ENCODE measurements around the gene GALNT18.

GALNT18 gene

DNA sequence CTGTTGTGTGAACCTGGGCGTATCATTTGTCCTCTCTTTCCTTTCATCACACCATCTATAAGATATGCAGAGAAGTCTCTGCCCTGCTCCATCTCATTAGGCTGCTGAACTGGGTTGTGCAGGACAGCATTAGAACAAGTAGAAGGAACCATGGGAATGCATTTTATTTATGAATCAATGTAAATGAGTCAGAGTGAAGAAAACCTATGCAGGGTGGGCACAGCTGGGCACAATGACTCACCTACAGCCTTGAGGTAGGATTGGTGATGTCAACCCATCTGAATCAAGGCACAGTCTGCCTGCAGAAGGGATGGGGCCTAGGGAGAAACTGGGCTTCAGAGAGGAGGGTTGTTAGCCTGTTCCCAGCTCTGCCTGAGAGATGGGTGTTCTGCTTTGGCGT, 392.2 kb downstream of the GALNT18 start:
- Histone ChIP-seq H3K9me3 (ENCODE audit: control extremely low read depth in 1 of 5, control insufficient read depth in 4 of 5, insufficient read depth in 2 of 5, low read depth in 1 of 5, low read length in 4 of 5) (peaks cover 0 to 6% (median 0%) of the 10 kb centered on the region in 5 experiments), H3K27me3 (replicated peaks in 2 of 5; ENCODE audit: control insufficient read depth in 4 of 5, insufficient read depth in 5 of 5, low read length in 4 of 5) (peaks cover 0 to 8% (median 0%) of the 10 kb centered on the region in 5 experiments), H3K4me3 (ENCODE audit: control insufficient read depth in 1 of 7, extremely low read depth in 1 of 7, insufficient read depth in 4 of 7, low read depth in 2 of 7, low read length in 6 of 7) (no peak overlapping the region), H3K4me1 (ENCODE audit: control extremely low read depth in 1 of 4, control insufficient read depth in 4 of 4, insufficient read depth in 4 of 4, low read length in 3 of 4) (no peaks in the 10 kb centered on the region), H3K27ac (ENCODE audit: insufficient read depth in 1 of 2, low read depth in 1 of 2, low read length in 2 of 2, poor library complexity in 1 of 2, severe bottlenecking in 2 of 2) (no peak overlapping the region), H3K36me3 (ENCODE audit: control insufficient read depth in 4 of 4, insufficient read depth in 4 of 4, low read length in 3 of 4) (no peaks in the 10 kb centered on the region)
- 100% methylated on average over 1 of the region's 2 CpGs for WGBS (ENCODE audit: insufficient coverage)
- CTCF ChIA-PET: interaction anchor here (1.8 kb wide), 1 partner anchor 10 kb away, joined by 4 read pairs; no protein-coding TSS in a partner anchor
- POLR2A ChIA-PET: no interaction called here
- DNase-seq: no peak

DNA sequence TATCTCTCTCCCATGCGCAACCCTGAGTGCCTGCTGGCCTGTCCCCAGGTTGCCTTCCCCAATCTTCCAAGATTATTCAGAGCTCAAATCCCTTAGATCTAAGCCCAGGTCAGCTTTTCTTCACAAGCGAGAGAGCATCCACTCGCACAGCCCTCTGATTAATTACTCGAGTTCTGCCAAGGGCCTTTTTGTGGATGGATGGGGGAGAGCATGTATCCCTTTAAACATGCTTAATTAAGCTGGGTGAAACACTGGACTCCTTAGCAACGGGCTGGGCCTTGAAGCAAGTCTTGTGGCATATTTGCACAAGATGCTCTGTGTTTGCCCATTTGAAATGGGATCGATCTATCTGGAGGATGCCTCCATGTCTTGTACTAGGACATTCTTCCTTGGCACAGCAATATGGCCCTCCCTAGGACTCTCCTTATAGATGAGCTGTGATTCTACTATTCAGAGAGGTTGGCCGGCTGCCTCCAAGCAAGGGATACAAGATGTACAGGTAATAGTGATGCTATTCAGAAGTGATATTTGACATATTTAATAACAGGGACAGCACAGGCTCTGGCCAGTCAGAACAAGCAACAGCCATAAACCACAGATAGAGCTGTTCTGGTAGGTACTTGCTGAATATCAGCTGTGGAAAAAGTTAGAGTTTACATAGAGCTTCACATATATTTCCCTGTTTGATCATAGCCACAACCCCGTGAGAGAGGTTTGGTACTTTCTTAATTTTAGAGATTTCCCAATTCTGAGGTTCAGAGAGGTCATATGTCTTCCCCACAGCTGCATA, 394.3 kb downstream of the GALNT18 start:
- CTCF ChIA-PET: interaction anchor here (1.2 to 1.8 kb wide), 2 partner anchors 9 to 40 kb away, joined by 3 to 4 read pairs; no protein-coding TSS in a partner anchor

More for the DNA sequence above, 394.3 kb downstream of the GALNT18 start:
- Histone ChIP-seq H3K4me3 (ENCODE audit: control insufficient read depth in 1 of 7, extremely low read depth in 1 of 7, insufficient read depth in 4 of 7, low read depth in 2 of 7, low read length in 6 of 7) (no peak overlapping the region), H3K9me3 (ENCODE audit: control extremely low read depth in 1 of 5, control insufficient read depth in 4 of 5, insufficient read depth in 2 of 5, low read depth in 1 of 5, low read length in 4 of 5) (peaks cover 0 to 6% (median 0%) of the 10 kb centered on the region in 5 experiments), H3K27ac (ENCODE audit: insufficient read depth in 1 of 2, low read depth in 1 of 2, low read length in 2 of 2, poor library complexity in 1 of 2, severe bottlenecking in 2 of 2) (no peak overlapping the region), H3K27me3 (replicated peaks in 2 of 5; ENCODE audit: control insufficient read depth in 4 of 5, insufficient read depth in 5 of 5, low read length in 4 of 5) (peaks cover 0 to 2% (median 0%) of the 10 kb centered on the region in 5 experiments), H3K4me1 (ENCODE audit: control extremely low read depth in 1 of 4, control insufficient read depth in 4 of 4, insufficient read depth in 4 of 4, low read length in 3 of 4) (no peaks in the 10 kb centered on the region), H3K36me3 (ENCODE audit: control insufficient read depth in 4 of 4, insufficient read depth in 4 of 4, low read length in 3 of 4) (no peaks in the 10 kb centered on the region)
- POLR2A ChIA-PET: no interaction called here
- DNase-seq: no peak
- 98% methylated on average over 6 of the region's 8 CpGs for WGBS (ENCODE audit: insufficient coverage)

Data from common myeloid progenitor, CD34-positive (primary cell).